GM20000 (cell line): ENCODE data around the gene DACH1.
"Not testable (repeated sequence)": the region's sequence is repeated elsewhere in the genome, so short reads cannot be mapped to it uniquely, and the experiment has no call there.

Experiments
- DNase-seq: peaks from one replicate; pipeline ENCODE4 v3.0.0; 2012; ENCODE audit warnings: low spot score
- CTCF ChIP-seq: IDR thresholded peaks from 2 replicates; pipeline ENCODE4 v1.5.1; 2012; ENCODE audit warnings: mild to moderate bottlenecking, control low read depth; ENCODE audit errors: extremely low read depth, missing control alignments

Gene DACH1

DNA sequence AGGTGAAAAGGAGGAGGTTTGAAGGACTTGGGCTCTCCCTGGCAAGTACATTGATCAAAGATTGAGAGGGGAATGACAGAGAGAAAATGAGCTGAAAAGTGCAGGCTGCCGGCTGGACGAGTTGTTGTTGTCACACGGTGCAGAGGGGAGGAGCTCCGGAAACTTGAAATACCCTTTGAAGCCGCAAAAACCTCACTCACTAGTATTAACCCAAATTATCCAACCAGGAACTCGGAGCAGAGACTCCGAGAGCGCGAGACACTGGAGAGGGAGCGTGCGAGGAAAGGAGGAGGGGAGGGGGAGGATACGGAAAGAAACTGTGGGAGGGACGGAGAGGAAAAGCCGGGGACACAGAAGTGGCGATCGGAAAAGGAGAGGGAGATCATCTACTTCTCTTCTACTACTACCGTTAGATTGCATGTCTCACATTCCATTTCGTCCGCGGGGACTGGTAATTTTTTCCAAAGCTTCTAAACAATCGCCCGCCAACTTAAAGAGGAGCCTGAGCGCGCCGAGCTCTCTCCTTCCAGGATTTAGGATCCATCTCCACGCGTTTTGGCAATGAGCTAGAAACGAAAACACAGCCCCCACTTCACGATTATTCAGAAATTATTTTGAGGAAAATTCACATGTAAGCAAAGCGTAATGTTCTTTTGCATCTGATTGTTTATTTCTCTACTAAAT is at the start of gene DACH1:
DACH1 (minus strand) TSS at position 74 of the 684 bp plus-strand sequence.
- TF ChIP-seq CTCF: no peak
- DNase-seq: peak; percentile 65

DNA sequence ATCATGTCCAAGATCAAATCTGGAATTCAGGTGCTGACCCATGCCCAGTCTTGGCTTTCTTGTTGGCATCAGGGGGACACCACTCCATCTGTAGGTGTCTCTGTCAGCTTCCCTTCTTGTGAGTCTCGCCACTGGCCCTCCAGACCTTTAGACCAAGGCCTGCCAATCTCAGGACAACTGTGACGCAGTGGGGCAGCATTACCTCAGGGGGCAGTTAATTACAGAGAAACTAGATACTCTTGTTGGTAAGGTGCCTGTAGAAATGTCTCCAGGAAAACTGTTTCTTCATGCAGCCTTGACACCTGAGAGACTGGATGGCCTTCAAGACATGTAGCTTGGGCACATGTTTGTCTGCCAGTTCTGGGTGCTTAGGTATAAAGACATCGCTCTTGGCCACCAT is 46.7 kb upstream of the DACH1 start:
- no peak for DNase-seq
- TF ChIP-seq CTCF: no peak

DNA sequence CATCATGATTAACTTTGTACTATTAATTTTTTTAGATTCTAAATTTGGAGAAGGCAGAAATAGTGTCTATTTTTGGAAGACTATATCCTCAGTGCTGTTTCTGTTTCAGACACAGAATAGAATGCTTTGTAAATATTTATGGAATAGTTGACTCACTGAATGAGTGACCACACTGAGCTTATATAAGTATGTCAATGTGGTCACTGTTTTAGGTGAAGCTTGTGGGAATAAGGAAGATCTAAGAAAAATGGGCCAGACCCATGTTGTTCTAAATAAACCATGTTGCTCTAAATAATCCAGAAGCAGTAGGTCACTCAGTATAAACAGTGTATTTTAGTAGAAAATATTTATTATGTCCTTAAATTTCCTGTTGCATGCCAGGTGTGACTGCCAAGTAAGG is 45.5 kb upstream of the DACH1 start:
- TF ChIP-seq CTCF: no peak
- no peak for DNase-seq

GRCh38 chr13:71906448-71906847 is 39.4 kb upstream of the DACH1 start:
- no peak for DNase-seq
- TF ChIP-seq CTCF: no peak

- no peak for TF ChIP-seq CTCF
- DNase-seq: no peak
These were observed 35.7 kb upstream of the DACH1 start for GRCh38 chr13:71902676-71903075.

DNA sequence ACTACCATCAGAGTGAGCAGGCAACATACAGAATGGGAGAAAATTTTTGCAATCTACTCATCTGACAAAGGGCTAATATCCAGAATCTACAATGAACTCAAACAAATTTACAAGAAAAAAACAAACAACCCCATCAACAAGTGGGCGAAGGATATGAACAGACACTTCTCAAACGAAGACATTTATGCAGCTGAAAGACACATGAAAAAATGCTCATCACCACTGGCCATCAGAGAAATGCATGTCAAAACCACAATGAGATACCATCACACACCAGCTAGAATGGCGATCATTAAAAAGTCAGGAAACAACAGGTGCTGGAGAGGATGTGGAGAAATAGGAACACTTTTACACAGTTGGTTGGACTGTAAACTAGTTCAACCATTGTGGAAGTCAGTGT is 26.5 kb upstream of the DACH1 start:
- not testable (repeated sequence) for DNase-seq

GRCh38 chr13:71886880-71887279 is 19.9 kb upstream of the DACH1 start:
- TF ChIP-seq CTCF: no peak
- DNase-seq: no peak

DNA sequence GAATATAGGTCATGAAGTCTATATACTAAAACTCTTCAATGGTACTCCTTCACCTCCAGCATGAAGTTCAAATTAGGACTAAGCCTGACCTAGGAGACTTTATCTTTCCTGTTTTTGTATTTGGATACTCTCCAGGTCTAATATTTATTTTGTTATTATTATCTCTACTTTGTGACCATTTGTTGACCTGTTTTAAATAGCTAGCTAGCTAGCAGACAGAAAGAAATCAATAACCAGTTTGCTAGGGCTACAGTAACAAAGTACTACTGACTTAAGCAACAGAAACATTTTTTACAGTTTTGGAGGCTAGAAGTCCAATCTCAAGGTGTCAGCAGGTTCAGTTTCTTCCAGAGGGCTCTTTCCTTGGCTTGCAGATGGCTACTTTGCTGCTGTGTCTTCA is 15.1 kb upstream of the DACH1 start:
- TF ChIP-seq CTCF: no peak
- DNase-seq: no peak
